Neural progenitor cell (in vitro differentiated cells): ENCODE data around the gene FOXC2.

Experiments
- EZH2phosphoT487 ChIP-seq: fragments of 200-600 bp; sonication (generic); IDR thresholded peaks from 2 replicates; pipeline ENCODE4 v1.6.1; 2017; ENCODE audit warnings: antibody characterized with exemption
- TF ChIP-seq, protein P1 (sequence below): fragments of 200-600 bp; sonication (generic); IDR thresholded peaks from 2 replicates; pipeline ENCODE4 v1.5.1; 2017; ENCODE audit warnings: antibody characterized with exemption, mild to moderate bottlenecking

DNA sequence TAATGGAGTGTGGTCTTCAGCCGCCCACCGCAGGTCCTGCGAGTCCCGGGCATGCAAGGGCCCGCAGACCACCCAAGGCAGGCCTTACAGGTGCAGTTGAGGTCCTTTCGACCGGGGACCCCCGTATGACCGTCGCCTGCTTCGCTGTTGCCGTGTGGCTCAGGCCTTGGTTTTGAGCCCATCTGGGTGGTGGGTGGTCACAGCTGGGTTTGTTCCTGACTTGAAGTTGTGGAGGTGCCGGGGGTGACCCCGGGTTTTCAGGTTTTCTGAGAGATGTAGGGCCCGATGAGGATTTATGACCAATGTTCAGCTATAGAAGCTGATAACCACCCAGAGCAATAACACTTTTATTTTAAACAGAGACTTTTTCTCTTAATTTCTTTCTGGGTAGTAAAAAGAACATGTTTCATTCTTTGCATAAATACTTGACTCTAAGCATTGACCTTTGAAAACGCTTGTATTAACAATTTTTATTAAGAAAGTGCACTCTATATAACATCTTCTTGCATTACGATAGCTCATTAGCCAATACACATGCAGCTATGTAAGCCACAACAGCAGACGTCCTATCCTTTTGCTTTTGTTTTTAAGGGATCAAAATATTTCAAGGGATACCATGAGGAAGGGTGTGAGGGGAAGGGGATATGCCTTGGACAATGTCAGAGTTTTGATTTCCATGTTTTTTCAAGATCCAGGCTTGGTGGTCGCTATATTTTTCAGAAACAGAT, 13.6 kb downstream of the FOXC2 start:
- TF ChIP-seq, protein P1, sequence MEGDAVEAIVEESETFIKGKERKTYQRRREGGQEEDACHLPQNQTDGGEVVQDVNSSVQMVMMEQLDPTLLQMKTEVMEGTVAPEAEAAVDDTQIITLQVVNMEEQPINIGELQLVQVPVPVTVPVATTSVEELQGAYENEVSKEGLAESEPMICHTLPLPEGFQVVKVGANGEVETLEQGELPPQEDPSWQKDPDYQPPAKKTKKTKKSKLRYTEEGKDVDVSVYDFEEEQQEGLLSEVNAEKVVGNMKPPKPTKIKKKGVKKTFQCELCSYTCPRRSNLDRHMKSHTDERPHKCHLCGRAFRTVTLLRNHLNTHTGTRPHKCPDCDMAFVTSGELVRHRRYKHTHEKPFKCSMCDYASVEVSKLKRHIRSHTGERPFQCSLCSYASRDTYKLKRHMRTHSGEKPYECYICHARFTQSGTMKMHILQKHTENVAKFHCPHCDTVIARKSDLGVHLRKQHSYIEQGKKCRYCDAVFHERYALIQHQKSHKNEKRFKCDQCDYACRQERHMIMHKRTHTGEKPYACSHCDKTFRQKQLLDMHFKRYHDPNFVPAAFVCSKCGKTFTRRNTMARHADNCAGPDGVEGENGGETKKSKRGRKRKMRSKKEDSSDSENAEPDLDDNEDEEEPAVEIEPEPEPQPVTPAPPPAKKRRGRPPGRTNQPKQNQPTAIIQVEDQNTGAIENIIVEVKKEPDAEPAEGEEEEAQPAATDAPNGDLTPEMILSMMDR = no peak
- no peak for TF ChIP-seq EZH2phosphoT487
